ENCODE results near the gene SMIM38. TPM values are rescaled to one million over a fixed set of nuclear protein-coding genes. Genes with fewer than 3 reads are reported as not detected.

The SMIM38 gene
- total and polyA plus RNA-seq, 4 donors: 0.03 to 1.7 (median 0.07) TPM

DNA sequence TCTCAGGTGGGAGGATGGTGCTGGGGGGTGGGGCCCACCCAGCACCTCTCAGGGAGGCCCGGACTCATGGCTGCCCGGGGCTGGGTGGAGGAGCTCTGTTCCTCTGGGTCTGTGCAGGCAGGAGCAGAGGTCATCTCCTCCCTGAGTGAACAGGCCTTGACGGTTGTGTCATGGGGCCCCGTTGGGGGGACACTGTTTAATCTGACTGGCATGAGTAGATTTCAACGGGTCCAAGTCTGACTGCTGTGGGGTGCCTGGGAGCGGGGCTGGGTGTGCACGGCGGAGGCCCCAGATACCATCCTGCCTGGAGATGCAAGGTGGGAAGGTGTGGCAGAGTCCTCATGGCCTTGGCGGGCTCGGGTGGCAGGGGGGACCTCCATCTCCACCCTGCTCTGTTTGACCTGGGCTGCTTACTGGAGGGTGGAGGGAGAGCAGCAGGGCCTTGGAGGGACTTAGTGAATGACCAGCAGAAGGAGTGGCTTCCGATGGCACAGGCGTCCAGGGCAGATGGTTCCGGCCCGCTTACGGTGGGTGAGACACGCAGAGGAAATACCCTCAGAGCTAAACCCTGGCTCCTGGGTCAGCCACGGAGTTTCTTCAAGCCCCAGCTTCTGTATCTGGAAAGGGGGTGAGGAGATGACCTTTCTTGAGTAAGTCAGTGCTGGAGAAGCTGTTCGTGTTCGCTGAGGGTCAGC, 48.7 kb downstream of the SMIM38 start:
- no peaks in the 10 kb centered on the region for H3K27me3 ChIP-seq (ENCODE audit: control insufficient read depth in 4 of 4, insufficient read depth in 4 of 4, low read length in 3 of 4)
- WGBS: 81% methylated on average over 19 of the region's 19 CpGs
- no peak overlapping the region for H3K9ac ChIP-seq (ENCODE audit: low read depth in 1 of 2, low read length in 2 of 2)
- no peaks in the 10 kb centered on the region for H3K4me1 ChIP-seq (ENCODE audit: control insufficient read depth in 4 of 4, insufficient read depth in 4 of 4, low read length in 3 of 4)
- no peak overlapping the region for H3K27ac ChIP-seq (ENCODE audit: low read depth in 1 of 2, low read length in 2 of 2)
- H3K36me3 ChIP-seq (ENCODE audit: control insufficient read depth in 4 of 4, insufficient read depth in 3 of 4, low read depth in 1 of 4, low read length in 3 of 4): no peaks in the 10 kb centered on the region
- no peak overlapping the region for H3K4me3 ChIP-seq (ENCODE audit: low read depth in 1 of 3, low read length in 3 of 3)
- no peaks in the 10 kb centered on the region for H3K9me3 ChIP-seq (ENCODE audit: control insufficient read depth in 4 of 4, low read length in 3 of 4)
- DNase-seq (ENCODE audit: low spot score): no peak
- TF ChIP-seq TAF1 (conservative IDR thresholded peaks at IDR 0.05) (no peak), FOXA2 (IDR thresholded peaks at IDR 0.05) (no peak), EGR1 (IDR thresholded peaks at IDR 0.05; ENCODE audit: low read depth in 2 of 2) (no peak), JUND (IDR thresholded peaks at IDR 0.05) (no peak), YY1 (IDR thresholded peaks at IDR 0.05) (no peak), RAD21 (IDR thresholded peaks at IDR 0.05) (no peak)
- TF ChIP-seq, protein P1, sequence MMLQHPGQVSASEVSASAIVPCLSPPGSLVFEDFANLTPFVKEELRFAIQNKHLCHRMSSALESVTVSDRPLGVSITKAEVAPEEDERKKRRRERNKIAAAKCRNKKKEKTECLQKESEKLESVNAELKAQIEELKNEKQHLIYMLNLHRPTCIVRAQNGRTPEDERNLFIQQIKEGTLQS (IDR thresholded peaks at IDR 0.05): no peak
- TF ChIP-seq, protein P2, sequence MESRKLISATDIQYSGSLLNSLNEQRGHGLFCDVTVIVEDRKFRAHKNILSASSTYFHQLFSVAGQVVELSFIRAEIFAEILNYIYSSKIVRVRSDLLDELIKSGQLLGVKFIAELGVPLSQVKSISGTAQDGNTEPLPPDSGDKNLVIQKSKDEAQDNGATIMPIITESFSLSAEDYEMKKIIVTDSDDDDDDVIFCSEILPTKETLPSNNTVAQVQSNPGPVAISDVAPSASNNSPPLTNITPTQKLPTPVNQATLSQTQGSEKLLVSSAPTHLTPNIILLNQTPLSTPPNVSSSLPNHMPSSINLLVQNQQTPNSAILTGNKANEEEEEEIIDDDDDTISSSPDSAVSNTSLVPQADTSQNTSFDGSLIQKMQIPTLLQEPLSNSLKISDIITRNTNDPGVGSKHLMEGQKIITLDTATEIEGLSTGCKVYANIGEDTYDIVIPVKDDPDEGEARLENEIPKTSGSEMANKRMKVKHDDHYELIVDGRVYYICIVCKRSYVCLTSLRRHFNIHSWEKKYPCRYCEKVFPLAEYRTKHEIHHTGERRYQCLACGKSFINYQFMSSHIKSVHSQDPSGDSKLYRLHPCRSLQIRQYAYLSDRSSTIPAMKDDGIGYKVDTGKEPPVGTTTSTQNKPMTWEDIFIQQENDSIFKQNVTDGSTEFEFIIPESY (IDR thresholded peaks at IDR 0.05): no peak

DNA sequence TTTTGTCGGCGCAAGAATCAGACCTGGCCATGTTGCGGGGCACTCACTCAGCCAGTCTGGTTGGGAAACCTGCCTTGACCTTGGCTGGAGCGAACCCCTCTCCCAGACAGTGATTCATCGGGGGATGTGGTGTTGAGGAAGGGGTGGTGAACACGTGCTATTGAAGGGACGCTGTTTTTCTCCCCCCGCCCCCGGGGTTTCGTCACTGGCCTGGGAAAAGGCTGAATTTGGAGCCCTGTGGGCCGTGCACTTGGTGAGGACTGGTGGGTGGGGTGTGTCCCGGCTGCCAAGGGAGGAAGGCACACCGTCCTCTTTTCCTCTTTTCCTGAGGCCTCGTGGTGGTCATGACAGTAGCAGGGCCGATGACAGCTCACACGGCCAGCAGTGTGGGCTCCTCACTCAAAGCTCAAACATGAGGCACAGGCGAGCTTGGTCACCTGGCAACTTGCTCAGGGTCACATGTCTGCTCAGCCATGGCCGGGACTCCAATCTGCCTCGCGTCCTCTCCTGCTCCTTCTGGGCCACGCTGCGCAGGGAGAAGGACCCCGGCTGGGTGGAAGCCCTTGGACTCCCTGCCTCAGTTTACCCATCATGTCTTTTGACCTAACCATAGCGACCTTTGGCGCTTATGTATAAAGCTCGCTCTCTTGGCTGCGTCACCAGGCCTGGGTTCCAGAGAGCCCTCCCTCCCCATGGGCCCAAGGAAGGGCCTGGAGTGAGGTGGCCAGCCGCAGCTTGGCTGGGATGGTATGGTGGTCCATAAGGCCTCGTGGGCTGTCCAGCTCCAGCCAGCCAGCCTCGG, 49.4 kb downstream of the SMIM38 start:
- no peak for TF ChIP-seq GABPA (IDR thresholded peaks at IDR 0.05 in 1 of 2, conservative IDR thresholded peaks at IDR 0.05 in 1 of 2)
- Histone ChIP-seq H3K36me3 (ENCODE audit: control insufficient read depth in 4 of 4, insufficient read depth in 3 of 4, low read depth in 1 of 4, low read length in 3 of 4) (no peaks in the 10 kb centered on the region), H3K9me3 (ENCODE audit: control insufficient read depth in 4 of 4, low read length in 3 of 4) (no peaks in the 10 kb centered on the region), H3K27me3 (ENCODE audit: control insufficient read depth in 4 of 4, insufficient read depth in 4 of 4, low read length in 3 of 4) (no peaks in the 10 kb centered on the region), H3K27ac (ENCODE audit: low read depth in 1 of 2, low read length in 2 of 2) (no peak overlapping the region), H3K4me3 (ENCODE audit: low read depth in 1 of 3, low read length in 3 of 3) (no peak overlapping the region), H3K9ac (ENCODE audit: low read depth in 1 of 2, low read length in 2 of 2) (no peak overlapping the region), H3K4me1 (ENCODE audit: control insufficient read depth in 4 of 4, insufficient read depth in 4 of 4, low read length in 3 of 4) (no peaks in the 10 kb centered on the region)
- WGBS: 92% methylated on average over 30 of the region's 30 CpGs
- DNase-seq (ENCODE audit: low spot score): no peak

Other genes with a start within 250 kb of the SMIM38 start
- not detected for gene MRGPRD, start 174.9 kb upstream of the SMIM38 start, total RNA-seq
- gene MRGPRD, start 174.9 kb upstream of the SMIM38 start, polyA plus RNA-seq: not detected
- gene MRGPRF, start 142.7 kb upstream of the SMIM38 start, total RNA-seq: 1 to 10 TPM; 1.9 to 3.0 TPM
- gene MRGPRF, start 142.7 kb upstream of the SMIM38 start, polyA plus RNA-seq: 1 to 10 TPM; 1.1 to 4.8 TPM
- 10 to 100 TPM; 15.2 to 20.8 TPM for gene TPCN2, start 107.0 kb upstream of the SMIM38 start, total RNA-seq
- 1 to 10 TPM; 6.4 to 9.0 TPM for gene TPCN2, start 107.0 kb upstream of the SMIM38 start, polyA plus RNA-seq
- under 1 TPM in 1 of 2 donors, not detected in 1; 0.79 TPM for gene MYEOV, start 138.2 kb downstream of the SMIM38 start, total RNA-seq
- gene MYEOV, start 138.2 kb downstream of the SMIM38 start, polyA plus RNA-seq: under 1 TPM in 1 of 2 donors, not detected in 1; 0.90 TPM